EH (cell line): ENCODE data around the gene IRGC.

Experiments used
- DNase-seq: peaks from one replicate; pipeline ENCODE4 v3.0.0-alpha.2; 2015; ENCODE audit warnings: low read depth

IRGC gene

DNA sequence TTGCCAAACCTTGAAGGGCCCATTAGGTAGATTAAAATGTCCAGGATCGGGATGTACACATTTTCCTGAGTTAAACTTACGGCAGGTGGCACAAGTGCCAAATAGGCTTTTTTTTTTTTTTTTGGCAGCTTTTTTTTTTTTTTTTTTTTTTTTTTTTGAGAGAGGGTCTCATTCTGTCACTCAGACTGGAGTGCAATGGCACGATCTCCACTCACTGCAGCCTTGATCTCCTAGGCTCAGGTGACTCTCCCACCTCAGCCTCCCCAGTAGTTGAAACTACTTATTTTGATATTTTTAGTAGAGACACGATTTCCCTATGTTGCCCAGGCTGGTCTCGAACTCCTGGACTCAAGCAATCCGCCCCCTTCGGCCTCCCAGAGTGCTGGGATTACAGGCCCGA, 9.0 kb downstream of the IRGC start:
- no peak for DNase-seq

DNA sequence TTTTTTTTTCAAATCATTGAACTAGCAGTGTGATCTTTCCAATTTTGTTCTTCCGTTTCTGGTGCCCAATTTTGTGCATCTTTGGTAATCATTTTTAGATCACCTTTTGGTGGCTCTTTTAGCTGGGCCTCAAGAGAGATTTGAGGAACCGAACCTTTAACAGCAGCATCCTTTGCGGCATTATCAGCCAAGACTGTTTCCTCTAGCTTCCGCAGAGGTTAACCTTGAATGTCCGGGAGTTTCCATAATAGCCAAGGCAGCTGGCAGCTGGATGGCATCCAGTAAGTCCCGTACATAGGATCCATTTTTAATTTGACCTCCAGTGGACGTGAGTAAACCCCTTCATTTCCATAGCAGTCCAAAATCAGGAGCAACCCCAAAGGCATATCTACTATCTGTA, 9.6 kb downstream of the IRGC start:
- DNase-seq: no peak

DNA sequence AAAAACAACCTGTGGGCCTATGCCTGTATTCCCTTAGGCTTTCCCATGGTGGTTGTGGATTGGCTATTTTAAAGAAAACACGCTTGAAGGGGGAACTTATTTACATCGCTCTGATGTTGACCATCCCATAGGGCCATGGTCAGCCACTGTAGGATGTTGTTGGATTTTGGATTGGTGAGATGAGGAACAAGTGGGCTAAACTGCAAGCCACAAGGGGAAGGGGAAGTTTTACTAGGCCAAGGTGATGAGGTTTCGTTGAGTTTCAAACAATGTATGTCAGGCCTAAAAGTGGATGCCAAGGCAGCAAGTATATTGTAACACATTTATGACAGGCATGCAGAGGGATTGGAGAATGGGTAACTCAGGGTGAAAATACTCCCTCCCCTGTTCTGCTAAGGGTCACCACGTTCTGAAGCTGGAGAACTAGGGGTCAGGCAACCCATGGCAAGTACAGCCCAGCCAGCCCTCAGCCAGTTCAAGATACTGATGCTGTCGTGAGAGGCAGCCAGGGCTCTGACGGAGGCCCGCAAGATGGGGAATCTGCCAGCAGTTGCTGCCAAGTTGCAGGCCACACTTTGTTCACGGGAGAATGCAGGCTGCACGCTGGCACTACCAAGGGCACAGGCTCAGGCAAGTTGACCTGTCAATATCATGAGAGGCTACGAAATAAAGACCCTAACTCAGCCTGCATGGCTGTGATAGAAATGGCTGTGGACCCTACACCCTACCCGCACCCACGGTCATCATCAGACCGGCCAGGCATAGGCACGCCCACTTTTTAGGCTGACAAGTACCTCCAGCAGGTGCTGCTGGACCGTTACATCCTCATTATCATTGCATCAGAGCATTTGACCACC, 11.1 kb downstream of the IRGC start:
- DNase-seq: no peak

DNA sequence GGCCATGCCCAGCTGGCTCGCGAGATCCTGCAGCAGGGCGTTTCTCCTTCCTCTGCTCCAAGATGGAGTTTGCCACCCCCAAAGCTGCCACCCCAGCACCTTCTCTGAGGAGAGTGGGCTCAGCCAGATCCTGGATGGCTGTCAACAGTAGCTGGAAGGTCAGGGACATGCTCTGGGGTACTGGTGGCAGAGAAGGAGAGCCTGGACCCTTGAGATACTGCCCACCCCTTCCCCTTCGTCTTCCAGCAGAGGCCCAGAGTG, 11.6 kb downstream of the IRGC start:
- no peak for DNase-seq

DNA sequence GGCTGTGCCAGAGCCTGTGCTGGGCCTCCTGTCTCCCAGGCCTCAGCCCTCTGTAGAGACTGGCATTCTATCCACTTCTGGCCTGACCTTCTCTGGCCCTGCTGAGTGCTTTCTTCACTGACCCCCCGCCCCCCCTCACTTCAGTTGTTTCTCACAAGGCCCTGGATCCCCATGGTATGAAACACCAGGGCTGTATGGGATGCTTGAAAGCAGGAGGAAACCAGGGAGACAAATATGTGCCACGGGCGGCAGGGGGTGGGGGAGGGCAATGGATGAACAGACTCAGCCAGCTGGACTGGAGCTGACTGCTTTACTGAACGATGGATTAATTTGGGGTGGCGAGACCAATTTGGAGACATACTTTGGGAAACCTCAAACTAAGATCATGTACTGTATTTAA, 14.0 kb downstream of the IRGC start:
- DNase-seq: no peak

DNA sequence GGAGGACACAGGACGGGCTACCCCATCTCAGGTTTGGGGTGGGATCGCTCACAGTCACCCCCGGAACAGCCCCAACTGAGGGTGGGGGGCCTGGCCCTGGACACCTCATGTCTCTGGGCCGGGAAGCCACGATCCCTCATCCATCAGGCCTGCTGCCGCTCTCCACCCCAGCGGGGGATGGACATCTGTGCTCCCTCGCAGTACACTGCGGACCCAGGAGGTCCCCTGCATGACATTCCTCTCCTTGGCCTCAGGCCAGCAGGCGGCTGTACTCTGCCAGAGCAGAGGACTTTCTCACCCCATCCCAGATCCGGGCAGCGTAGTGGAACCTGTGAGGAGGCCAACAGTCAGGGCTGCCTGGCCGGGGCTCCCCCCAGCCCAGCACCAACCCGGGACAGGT, 15.5 kb downstream of the IRGC start:
- no peak for DNase-seq

DNA sequence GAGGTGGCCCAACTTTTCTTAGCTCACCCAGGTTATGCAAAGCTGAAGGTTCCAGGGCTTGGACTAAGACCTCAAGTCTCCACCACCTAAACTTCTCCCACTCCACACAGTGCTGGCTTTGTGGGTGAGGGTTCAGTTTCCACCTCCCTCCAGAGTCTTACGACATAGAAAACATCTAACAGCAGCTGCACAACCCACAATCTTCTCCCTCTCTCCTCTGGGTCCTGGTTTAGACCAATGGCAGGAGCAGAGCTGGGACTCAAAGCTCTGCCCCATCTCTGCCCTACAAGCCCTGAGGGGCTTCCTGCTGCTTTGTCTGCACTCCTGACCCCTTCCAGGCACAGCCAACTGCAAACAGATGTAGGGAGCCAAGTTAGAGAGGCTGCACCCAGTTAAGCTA, 16.0 kb downstream of the IRGC start:
- DNase-seq: peak; percentile 49

DNA sequence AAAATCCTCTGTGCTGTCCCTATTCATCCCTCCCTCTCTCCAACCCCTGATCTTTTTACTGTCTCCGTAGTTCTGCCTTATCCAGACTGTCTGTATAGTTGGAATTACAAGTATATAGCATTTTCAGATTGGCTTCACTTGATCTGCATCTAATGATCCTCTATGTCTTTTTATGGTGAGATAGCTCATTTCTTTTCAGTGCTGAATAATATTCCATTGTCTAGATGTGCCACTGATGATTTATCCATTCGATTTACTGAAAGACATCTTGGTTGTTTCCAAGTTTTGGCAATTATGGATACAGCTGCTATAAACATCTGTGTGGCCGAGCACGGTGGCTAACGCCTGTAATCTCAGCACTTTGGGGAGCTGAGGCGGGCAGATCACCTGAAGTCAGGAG, 19.1 kb downstream of the IRGC start:
- no peak for DNase-seq

DNA sequence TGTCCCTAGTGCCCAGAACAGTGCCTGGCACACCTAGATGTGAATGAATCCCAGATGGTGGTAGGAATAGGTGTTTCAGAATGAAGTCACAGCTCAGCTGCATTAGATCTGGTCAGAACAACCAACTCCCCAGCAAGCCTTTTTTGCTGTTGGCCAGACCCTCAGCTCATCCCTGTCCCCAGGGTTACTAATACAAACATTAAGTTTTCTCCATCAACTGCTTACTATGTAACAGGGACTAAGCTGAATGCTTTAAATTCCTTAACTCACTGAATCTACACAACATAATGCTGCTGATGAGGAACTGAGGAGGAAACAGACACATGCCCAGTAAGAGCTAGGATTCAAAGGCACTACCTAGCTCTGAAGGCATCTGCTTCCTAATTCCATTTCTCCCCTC, 20.1 kb downstream of the IRGC start:
- peak; percentile 72 for DNase-seq

DNA sequence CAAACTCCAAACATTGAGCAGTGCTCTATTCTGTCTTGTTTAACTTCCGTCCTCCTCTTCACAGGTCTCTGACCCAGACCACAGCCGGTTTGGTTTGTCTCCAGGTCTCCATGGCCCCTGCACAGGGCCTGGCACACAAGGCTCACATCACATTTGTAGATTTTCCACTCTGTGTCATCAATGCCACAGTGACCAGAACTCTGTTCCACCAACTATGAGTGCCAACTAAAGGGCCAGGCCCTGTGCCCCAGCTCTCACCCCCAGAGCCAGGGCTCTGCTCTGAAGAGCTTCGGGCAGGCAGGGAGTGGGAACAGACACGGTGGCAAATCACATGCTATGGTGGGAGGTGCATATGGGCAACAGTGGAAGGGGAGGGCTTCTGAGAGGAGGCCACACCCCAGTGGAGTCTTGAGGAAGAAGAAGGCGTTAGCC, 22.9 kb downstream of the IRGC start:
- no peak for DNase-seq

DNA sequence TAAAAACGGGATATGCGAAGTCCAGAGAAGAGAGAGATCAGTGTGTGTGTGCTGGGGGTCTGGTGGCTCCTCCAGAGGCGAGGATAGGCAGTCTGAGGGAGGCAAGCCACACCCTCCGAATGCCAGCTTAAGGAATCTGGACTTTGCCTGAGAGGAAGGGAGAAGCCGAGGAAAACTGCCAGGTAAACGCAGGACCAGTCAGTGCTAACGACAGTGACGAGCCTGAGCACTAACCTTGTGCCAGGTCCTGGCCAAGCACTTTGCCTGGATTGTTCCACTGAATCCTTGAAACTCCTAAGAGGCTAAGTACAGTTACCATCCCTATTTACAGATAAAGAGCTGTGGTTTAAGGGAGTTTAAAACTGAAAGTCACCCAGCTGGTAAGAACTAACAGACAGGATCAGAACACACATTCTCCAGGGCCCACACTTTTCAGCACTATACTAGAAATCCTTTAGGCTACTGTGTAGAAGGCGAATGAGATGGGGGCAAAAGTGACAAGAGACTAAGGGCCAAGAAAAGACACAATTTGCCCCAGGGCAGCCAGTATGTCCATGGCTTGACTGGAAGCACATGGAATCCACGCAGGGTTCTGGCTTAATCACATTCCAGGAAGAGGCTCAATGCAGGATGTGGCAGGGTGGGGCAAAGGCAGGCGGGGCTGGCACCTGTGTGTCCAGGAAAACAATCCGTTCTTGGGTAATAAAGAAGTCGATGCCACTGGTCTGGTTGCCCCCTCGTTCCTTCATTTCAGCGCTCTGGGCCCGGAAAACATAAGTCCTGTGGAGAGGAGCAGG, 23.8 kb downstream of the IRGC start:
- peak; percentile 36 for DNase-seq

DNA sequence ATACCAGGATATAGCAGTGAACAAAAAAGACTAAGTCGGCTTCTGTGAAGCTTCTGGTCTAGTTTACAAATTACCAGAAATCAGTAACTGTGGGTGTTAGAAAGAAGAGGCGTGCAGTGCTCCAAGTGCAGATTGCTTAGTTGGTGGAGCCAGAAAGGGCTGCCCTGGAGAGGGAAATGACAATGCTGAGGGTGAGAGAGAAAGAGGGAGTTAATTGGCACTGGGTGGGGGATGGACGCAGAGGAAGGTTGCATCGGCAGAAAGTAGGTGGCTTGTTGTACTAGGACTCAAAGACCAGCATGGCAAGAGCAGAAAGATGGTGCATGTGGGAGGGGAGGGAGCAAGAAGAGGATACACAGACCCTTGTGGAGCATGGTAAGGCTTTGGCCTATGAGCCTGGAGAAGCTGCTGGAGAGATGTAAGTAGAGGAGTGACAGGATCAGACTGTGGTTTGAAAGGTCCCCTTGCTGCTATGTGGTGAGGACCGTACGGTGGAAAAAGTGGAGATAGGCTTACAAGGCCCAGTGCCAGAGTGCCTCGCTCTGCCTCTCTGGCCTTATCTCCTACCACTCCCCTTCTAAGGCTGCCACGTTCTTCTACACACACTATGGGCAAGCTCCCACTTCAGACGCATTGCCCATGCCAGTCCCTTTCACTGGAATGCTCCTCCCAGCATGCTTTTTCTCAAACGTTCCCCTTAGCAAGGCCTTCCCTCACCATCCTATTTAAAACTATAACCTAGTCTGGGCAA, 25.4 kb downstream of the IRGC start:
- DNase-seq: no peak

DNA sequence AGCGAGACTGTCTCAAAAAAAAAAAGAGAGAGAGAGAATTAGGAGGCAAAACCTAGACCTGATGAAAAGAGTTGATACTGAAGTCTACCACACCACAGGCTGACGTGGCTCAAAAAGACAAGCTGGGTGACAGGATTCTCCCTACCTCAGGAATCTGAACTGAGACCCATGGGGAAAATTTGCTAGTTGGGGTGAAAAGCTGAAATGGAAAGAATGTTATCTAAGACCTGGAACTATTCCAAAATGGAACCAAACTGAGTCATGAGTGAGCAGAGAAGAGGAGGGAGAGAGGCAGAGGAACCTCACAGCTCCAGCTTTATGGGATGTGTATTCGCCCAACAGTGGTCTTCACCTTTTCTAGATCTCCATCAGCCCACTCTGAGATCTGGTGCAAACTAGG, 27.2 kb downstream of the IRGC start:
- DNase-seq: peak; percentile 89

DNA sequence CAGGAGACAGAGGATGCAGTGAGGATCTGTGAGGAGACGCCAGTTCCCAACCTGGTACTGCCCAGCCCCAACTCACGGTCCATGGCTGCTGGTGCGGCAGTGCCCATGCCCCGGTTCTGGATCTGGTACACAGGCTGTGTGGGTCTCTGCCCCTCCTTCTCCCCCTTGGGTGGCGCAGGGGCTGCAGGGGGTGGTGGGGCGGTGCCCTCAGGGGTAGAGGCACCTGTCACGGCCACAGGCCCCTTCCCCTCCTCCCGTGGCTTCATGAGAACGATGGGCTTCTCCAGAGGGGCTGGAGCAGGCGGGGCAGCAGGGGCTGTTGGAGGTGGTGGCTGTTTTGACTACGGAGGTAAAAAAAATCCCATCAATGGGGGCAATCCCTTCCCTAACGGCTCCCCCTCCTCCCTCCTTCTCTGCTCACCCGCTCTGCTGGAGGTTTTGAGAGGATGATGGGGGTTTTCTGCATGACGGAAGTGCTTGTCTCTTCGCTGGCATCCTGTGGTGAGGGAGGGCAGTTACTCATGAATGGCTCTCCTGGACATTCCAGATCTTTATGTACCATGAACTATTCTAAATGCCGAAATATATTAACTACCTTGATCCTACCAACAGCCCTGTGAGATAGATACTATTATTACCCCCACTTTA, 31.8 kb downstream of the IRGC start:
- DNase-seq: no peak

DNA sequence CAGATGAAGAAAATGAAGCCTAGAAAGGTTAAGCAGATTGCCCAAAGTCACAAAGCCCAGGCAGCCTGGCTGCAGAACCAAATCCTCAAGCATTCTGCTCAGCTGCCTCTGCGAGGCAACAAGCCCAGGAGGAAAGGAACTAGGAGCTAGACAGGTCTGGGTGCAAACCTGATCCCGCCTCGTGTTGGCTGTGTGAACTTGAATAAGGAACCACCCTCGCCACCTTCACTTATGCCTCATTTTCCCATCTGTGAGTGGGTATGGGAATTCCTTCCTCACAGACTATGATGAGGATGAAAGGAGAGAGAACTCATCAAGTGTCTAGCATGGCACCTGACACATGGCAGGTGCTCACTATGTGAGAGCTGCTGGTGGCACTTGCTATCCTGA, 32.3 kb downstream of the IRGC start:
- DNase-seq: no peak

DNA sequence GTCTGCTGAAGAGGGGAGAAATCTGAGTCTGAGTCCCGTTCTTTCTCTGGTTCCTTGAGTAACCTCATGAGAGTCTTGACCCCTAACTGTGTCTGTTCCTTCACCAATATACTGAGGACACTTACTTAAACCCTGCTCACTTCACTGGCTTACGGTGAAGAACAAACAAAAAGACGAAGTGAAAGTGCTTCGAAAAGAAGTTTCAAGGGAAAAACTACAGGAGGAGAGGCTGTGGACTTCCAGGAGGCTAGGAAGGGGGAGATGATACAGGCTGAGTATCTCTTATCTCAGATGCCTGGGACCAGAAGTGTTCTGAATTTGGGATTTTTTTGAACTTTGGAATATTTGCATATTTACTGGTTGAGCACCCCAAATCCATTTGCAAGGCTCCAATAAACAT, 32.8 kb downstream of the IRGC start:
- no peak for DNase-seq

DNA sequence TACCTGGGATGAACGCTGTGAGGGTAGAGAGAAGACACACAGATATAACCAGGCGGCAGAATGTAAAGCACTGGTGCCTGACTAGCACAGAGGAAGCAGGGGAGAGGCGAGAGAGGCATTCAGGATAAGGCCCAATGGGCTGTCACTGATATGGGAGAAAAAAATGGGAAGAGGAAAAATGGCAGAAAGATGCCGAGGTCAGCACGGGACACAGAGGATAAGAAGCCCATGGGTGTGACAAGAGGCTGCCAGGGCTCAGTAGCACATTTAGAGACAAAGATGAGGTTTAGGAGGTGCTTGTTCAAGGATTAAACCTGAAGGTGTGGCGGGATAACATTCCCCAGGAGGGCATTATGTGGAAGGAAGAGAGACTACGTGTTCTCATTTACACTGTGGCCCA, 33.3 kb downstream of the IRGC start:
- no peak for DNase-seq

DNA sequence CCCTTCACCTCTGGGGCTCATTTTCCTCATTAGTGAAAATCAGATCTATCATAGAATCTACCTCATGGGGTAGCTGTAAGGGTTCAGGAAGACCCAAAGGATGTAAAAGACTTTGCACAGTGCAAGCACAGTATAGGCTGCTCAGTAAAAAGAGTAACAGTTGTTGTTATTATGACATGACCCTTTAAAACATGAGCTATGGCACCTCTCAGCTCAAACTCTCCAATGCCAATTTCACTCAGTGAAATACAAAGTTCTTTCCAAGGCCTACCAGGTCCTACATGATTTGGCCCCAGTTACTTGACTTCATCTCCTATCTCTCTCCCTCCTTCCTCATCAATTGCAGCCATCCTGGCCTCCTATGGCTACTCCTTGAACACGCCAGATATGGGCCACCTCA, 34.0 kb downstream of the IRGC start:
- no peak for DNase-seq

DNA sequence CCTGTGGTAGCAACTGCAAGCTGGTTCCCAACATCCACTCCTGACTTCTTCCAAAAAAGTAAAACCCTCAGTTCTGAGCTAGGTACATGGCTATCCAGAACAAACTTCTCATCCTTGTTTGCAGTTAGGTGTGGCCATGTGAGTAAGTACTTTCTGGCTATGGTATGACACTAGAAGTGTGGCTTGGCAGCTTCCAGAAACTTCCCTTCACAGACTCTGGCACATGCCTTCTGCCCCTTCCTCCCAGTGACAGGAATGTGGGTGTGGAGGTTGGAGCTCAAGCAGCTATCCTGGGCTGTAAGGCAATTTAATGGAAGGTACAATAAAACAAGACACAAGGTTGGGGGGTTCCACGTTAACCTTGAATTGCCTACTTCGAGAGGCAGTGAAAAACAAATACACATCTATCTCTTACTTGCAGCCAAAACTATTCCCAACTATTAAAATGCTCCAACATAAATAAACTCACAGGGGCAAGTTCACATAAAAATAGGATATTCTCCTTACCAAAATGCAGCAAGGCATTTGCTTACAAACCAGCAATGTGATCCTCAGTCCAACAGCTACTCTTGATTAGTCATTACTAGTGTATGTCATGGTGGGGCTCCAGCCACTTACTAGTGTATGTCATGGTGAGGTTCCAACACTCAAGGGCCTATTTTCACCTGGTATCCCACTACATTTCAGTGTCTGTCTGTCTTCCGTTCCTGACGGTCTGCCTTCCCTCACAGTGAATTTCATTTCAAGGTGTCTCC, 35.8 kb downstream of the IRGC start:
- DNase-seq: peak; percentile 83

DNA sequence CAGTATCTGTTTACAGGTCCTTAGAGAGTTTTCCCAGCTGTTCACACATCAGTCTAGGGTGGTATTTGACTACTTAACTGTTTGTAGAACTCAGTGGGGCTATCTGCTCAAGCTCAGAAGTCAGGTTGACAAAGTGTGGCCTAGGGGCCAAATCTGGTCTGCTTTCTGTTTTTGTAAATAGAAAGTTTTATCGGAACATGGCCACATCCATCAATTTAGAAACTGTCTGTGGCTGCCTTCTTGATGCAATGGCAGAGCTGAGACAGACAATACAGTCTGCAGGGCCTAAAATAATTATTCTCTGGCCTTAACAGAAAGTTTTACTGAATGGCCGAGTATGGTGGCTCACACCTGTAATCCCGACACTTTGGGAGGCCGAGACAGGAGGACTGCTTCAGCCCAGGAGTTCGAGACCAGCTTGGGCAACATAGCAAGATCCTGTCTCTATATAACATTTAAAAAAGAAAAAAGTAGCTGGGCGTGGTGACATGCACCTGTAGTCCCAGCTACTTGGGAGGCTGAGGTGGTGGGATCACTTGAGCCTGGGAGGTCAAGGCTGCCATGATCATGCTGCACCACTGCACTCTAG, 36.5 kb downstream of the IRGC start:
- no peak for DNase-seq

DNA sequence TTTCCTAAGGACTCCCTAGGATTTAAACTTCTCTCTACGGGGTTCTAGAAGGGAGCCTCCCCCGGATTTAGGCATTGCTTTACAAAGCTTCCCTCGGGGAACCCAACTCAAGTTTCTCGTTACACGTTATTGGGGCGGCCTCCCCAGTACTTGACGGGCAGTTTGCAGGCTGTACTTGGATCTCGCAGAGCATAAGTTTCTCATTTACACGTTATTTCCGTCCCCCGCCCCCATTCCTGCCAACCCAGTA, 38.3 kb downstream of the IRGC start:
- DNase-seq: no peak
